K562 (cell line): ENCODE results near the gene LPCAT2. TPM values are rescaled to one million over a fixed set of nuclear protein-coding genes. Genes with fewer than 3 reads are reported as not detected.

Experiments used
- COPS2 ChIP-seq: fragments of 450-650 bp; conservative IDR thresholded peaks from 2 replicates; pipeline ENCODE4 v1.6.1; 2016; ENCODE audit warnings: mild to moderate bottlenecking, moderate library complexity
- SETDB1 ChIP-seq: IDR thresholded peaks from one replicate; pipeline ENCODE4 v1.6.1; 2012; ENCODE audit warnings: low read length, control low read depth, inconsistent platforms
- TEAD1 ChIP-seq, 2 experiments: fragments of 450-650 bp in 1 of 2; sonication (generic) in 1 of 2; formaldehyde crosslinking; IDR thresholded peaks; 2 replicates each; pipeline versions ENCODE4 v1.4.0 to v1.8.0; 2020 to 2022; ENCODE audit warnings: mild to moderate bottlenecking in 2 of 2, missing genetic modification reagents in 1 of 2
- YY1 ChIP-seq, 3 experiments: IDR thresholded peaks; 2 replicates each; pipeline ENCODE4 v1.6.1; 2011; ENCODE audit warnings: low read length in 2 of 3, mild to moderate bottlenecking in 2 of 3, moderate library complexity in 2 of 3, borderline replicate concordance in 1 of 3, control low read depth in 1 of 3, low read depth in 1 of 3; ENCODE audit not compliant: insufficient read depth in 3 of 3, insufficient replicate concordance in 2 of 3, control insufficient read depth in 1 of 3, insufficient read length in 1 of 3; ENCODE audit errors: extremely low read depth in 1 of 3
- polyA plus RNA-seq, 8 experiments: library from polyadenylated mRNA; depleted of rRNA in 4 of 8; stranded (reverse) in 5 of 8; unstranded in 3 of 8; fragments of >200 nt; fragmentation: Nextera tagmentation in 2 of 8; fragmentation: Illumina TruSeq in 1 of 8; extraction: Ambion mirVana in 2 of 8; extraction: Trizol in 1 of 8; gene quantifications; 2 replicates each; pipeline versions ENCODE4 v1.2.1 to v1.2.3, GENCODE V29; 2011 to 2014; ENCODE audit warnings: inconsistent platforms in 1 of 8, missing spikeins in 1 of 8
- total RNA-seq, 7 experiments: library from RNA; depleted of rRNA in 6 of 7; stranded (reverse); fragments of >200 nt in 6 of 7; fragmentation: Illumina TruSeq in 2 of 7; extraction: Trizol in 2 of 7; gene quantifications; 2 replicates each; pipeline versions ENCODE4 v1.2.1 to v1.2.3, GENCODE V29; 2011 to 2021; ENCODE audit warnings: low replicate concordance in 1 of 7
- TF ChIP-seq, protein P1 (sequence below), 2 experiments: fragments of 450-650 bp; formaldehyde crosslinking in 1 of 2; IDR thresholded peaks; 2 replicates each; pipeline versions ENCODE4 v1.4.0 to v1.6.1; 2014 to 2020; ENCODE audit warnings: mild to moderate bottlenecking in 2 of 2, borderline replicate concordance in 1 of 2, low read depth in 1 of 2
- TF ChIP-seq, protein P2 (sequence below): sonication (generic); formaldehyde crosslinking; IDR thresholded peaks from 2 replicates; pipeline ENCODE4 v1.8.0; 2022; ENCODE audit warnings: mild to moderate bottlenecking, missing genetic modification reagents

LPCAT2 gene
- total and polyA plus RNA-seq, 9 of the 15 experiments (the other 6 are each of a cell fraction or from before 2014, with no cell fraction given): 2.9 to 15.0 (median 7.3) TPM

DNA sequence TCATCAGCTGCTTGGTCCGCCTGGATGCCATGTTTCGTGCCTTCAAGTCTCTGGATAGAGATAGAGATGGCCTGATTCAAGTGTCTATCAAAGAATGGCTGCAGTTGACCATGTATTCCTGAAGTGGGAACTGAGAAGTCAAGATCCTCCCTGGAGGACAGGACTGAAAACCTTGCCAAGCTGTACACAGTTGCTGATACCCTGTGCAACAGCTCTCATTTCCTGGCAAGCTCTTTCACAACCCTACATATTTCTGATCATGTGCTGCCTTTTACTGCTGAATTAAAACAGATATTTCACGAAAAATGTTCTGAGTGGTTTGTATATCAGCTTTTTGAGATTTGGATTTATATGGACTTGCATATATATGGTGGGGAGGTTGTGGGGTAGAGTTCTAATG, 58.5 kb downstream of the LPCAT2 start (continued):
- TF ChIP-seq YY1 (IDR thresholded peaks at IDR 0.05; ENCODE audit: borderline replicate concordance in 1 of 3, control insufficient read depth in 1 of 3, extremely low read depth in 1 of 3, insufficient read depth in 3 of 3, insufficient read length in 1 of 3, insufficient replicate concordance in 2 of 3, low read depth in 1 of 3, low read length in 2 of 3) (no peak), COPS2 (no peak), TEAD1 (CRISPR knock-in tag; IDR thresholded peaks at IDR 0.05) (no peak), SETDB1 (no peak)
- TF ChIP-seq, protein P1, sequence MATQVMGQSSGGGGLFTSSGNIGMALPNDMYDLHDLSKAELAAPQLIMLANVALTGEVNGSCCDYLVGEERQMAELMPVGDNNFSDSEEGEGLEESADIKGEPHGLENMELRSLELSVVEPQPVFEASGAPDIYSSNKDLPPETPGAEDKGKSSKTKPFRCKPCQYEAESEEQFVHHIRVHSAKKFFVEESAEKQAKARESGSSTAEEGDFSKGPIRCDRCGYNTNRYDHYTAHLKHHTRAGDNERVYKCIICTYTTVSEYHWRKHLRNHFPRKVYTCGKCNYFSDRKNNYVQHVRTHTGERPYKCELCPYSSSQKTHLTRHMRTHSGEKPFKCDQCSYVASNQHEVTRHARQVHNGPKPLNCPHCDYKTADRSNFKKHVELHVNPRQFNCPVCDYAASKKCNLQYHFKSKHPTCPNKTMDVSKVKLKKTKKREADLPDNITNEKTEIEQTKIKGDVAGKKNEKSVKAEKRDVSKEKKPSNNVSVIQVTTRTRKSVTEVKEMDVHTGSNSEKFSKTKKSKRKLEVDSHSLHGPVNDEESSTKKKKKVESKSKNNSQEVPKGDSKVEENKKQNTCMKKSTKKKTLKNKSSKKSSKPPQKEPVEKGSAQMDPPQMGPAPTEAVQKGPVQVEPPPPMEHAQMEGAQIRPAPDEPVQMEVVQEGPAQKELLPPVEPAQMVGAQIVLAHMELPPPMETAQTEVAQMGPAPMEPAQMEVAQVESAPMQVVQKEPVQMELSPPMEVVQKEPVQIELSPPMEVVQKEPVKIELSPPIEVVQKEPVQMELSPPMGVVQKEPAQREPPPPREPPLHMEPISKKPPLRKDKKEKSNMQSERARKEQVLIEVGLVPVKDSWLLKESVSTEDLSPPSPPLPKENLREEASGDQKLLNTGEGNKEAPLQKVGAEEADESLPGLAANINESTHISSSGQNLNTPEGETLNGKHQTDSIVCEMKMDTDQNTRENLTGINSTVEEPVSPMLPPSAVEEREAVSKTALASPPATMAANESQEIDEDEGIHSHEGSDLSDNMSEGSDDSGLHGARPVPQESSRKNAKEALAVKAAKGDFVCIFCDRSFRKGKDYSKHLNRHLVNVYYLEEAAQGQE (IDR thresholded peaks at IDR 0.05; ENCODE audit: borderline replicate concordance): no peak
- TF ChIP-seq, protein P1 (CRISPR knock-in tag; IDR thresholded peaks at IDR 0.05; ENCODE audit: low read depth): no peak
- TF ChIP-seq, protein P2, sequence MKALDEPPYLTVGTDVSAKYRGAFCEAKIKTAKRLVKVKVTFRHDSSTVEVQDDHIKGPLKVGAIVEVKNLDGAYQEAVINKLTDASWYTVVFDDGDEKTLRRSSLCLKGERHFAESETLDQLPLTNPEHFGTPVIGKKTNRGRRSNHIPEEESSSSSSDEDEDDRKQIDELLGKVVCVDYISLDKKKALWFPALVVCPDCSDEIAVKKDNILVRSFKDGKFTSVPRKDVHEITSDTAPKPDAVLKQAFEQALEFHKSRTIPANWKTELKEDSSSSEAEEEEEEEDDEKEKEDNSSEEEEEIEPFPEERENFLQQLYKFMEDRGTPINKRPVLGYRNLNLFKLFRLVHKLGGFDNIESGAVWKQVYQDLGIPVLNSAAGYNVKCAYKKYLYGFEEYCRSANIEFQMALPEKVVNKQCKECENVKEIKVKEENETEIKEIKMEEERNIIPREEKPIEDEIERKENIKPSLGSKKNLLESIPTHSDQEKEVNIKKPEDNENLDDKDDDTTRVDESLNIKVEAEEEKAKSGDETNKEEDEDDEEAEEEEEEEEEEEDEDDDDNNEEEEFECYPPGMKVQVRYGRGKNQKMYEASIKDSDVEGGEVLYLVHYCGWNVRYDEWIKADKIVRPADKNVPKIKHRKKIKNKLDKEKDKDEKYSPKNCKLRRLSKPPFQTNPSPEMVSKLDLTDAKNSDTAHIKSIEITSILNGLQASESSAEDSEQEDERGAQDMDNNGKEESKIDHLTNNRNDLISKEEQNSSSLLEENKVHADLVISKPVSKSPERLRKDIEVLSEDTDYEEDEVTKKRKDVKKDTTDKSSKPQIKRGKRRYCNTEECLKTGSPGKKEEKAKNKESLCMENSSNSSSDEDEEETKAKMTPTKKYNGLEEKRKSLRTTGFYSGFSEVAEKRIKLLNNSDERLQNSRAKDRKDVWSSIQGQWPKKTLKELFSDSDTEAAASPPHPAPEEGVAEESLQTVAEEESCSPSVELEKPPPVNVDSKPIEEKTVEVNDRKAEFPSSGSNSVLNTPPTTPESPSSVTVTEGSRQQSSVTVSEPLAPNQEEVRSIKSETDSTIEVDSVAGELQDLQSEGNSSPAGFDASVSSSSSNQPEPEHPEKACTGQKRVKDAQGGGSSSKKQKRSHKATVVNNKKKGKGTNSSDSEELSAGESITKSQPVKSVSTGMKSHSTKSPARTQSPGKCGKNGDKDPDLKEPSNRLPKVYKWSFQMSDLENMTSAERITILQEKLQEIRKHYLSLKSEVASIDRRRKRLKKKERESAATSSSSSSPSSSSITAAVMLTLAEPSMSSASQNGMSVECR: no peak
